ENCODE results near the gene IFRD1.
"Not testable (repeated sequence)": the region's sequence is repeated elsewhere in the genome, so short reads cannot be mapped to it uniquely, and the experiment has no call there.

Gene IFRD1

GRCh38 chr7:112512451-112513210 lies 62.4 kb downstream of the IFRD1 start:
- H3K9me3 ChIP-seq (ENCODE audit: control insufficient read depth, insufficient read depth, low read depth, low read length) = no peaks in the 10 kb centered on the region
- H3K4me3 ChIP-seq (ENCODE audit: low read depth, low read length) = no peak overlapping the region
- H3K27ac ChIP-seq (ENCODE audit: extremely low read depth, low read depth, low read length) = no peak overlapping the region
- H3K4me1 ChIP-seq (ENCODE audit: control insufficient read depth, insufficient read depth, low read length) = no peaks in the 10 kb centered on the region
- CTCF ChIA-PET = no interaction called here
- no peaks in the 10 kb centered on the region for H3K36me3 ChIP-seq (ENCODE audit: control insufficient read depth in 2 of 2, insufficient read depth in 1 of 2, low read length in 2 of 2)
- TF ChIP-seq ZNF549 (tag by site-specific recombination; IDR thresholded peaks at IDR 0.05) (no peak), KLF7 (tag by site-specific recombination; IDR thresholded peaks at IDR 0.05; ENCODE audit: borderline replicate concordance) (no peak), ZNF202 (tag by site-specific recombination; IDR thresholded peaks at IDR 0.05; ENCODE audit: borderline replicate concordance) (no peak)
- POLR2A ChIA-PET = no interaction called here

GRCh38 chr7:112515989-112516388 lies 65.7 kb downstream of the IFRD1 start:
- Histone ChIP-seq H3K4me1 (ENCODE audit: control insufficient read depth, insufficient read depth, low read length) (no peaks in the 10 kb centered on the region), H3K4me3 (ENCODE audit: low read depth, low read length) (no peak overlapping the region), H3K27ac (ENCODE audit: extremely low read depth, low read depth, low read length) (no peak overlapping the region), H3K9me3 (ENCODE audit: control insufficient read depth, insufficient read depth, low read depth, low read length) (no peaks in the 10 kb centered on the region), H3K36me3 (ENCODE audit: control insufficient read depth in 2 of 2, insufficient read depth in 1 of 2, low read length in 2 of 2) (no peaks in the 10 kb centered on the region)
- CTCF ChIA-PET = interaction anchor here (1.2 to 1.7 kb wide), 4 partner anchors 20 to 774 kb away, joined by 3 to 6 read pairs (median 5); partner anchors contain the start of gene LSMEM1
- TF ChIP-seq GFI1B (tag by site-specific recombination; IDR thresholded peaks at IDR 0.05) (no peak), ZNF239 (tag by site-specific recombination; IDR thresholded peaks at IDR 0.05) (no peak), ZNF146 (tag by site-specific recombination; IDR thresholded peaks at IDR 0.05) (no peak), ZBTB11 (tag by site-specific recombination; conservative IDR thresholded peaks at IDR 0.05; ENCODE audit: low read depth) (no peak), ZNF660 (tag by site-specific recombination; IDR thresholded peaks at IDR 0.05) (no peak), AEBP2 (tag by site-specific recombination; IDR thresholded peaks at IDR 0.05; ENCODE audit: borderline replicate concordance) (no peak), ZNF214 (tag by site-specific recombination; IDR thresholded peaks at IDR 0.05; ENCODE audit: borderline replicate concordance) (no peak), ZFP37 (tag by site-specific recombination; IDR thresholded peaks at IDR 0.05) (no peak), ZNF302 (tag by site-specific recombination; IDR thresholded peaks at IDR 0.05; ENCODE audit: low read depth) (no peak), KLF16 (tag by site-specific recombination; IDR thresholded peaks at IDR 0.05) (no peak), ZNF157 (tag by site-specific recombination; IDR thresholded peaks at IDR 0.05) (no peak), ZNF555 (tag by site-specific recombination; conservative IDR thresholded peaks at IDR 0.05) (no peak), ZNF354C (tag by site-specific recombination; IDR thresholded peaks at IDR 0.05; ENCODE audit: borderline replicate concordance, low read depth) (no peak), ZNF23 (tag by site-specific recombination; IDR thresholded peaks at IDR 0.05; ENCODE audit: borderline replicate concordance) (no peak), ZNF398 (tag by site-specific recombination; IDR thresholded peaks at IDR 0.05) (no peak), ZNF16 (tag by site-specific recombination; IDR thresholded peaks at IDR 0.05; ENCODE audit: low read depth) (no peak), ZBTB6 (tag by site-specific recombination; IDR thresholded peaks at IDR 0.05) (no peak), HOXD13 (CRISPR knock-in tag; IDR thresholded peaks at IDR 0.05; ENCODE audit: borderline replicate concordance) (no peak), ZNF558 (tag by site-specific recombination; IDR thresholded peaks at IDR 0.05) (no peak), ZNF549 (tag by site-specific recombination; IDR thresholded peaks at IDR 0.05) (no peak)
- POLR2A ChIA-PET = no interaction called here

GRCh38 chr7:112516418-112516817 lies 66.2 kb downstream of the IFRD1 start:
- H3K4me1 ChIP-seq (ENCODE audit: control insufficient read depth, insufficient read depth, low read length); H3K4me3 ChIP-seq (ENCODE audit: low read depth, low read length); POLR2A ChIA-PET; H3K27ac ChIP-seq (ENCODE audit: extremely low read depth, low read depth, low read length); H3K36me3 ChIP-seq (ENCODE audit: control insufficient read depth in 2 of 2, insufficient read depth in 1 of 2, low read length in 2 of 2); H3K9me3 ChIP-seq (ENCODE audit: control insufficient read depth, insufficient read depth, low read depth, low read length): not testable (repeated sequence)
- CTCF ChIA-PET = interaction anchor here (1.7 kb wide), 1 partner anchor 775 kb away, joined by 6 read pairs; no protein-coding TSS in a partner anchor

Measured in HEK293 (cell line).